Frontal cortex (tissue), 4 donors: ENCODE results near the gene MAB21L4. TPM values are rescaled to one million over a fixed set of nuclear protein-coding genes. Genes with fewer than 3 reads are reported as not detected.

Source experiments
- DNase-seq, 2 donors: peaks; one replicate each; pipeline ENCODE4 v3.0.0; 2012; ENCODE audit warnings: low spot score in 2 of 2
- FAIRE-seq: peaks from 2 replicates; lab custom pipeline; 2012; peaks lifted over from hg19 to GRCh38; lab: Jason Lieb, UNC
- total RNA-seq: library from RNA; depleted of rRNA; stranded (reverse); fragments of >200 nt; gene quantifications from one replicate; pipeline ENCODE4 v1.2.3, GENCODE V29; 2014
- donor health status: control.
- donor health status: control.
- donor health status: control.

The MAB21L4 gene
- total RNA-seq, 1 donor from 2014 or later: not detected

GRCh38 chr2:240869956-240870875 lies 25.7 kb downstream of the MAB21L4 start:
- DNase-seq: no peak
- no peak for FAIRE-seq

- DNase-seq (no peak), FAIRE-seq (no peak)
These were observed 26.6 kb downstream of the MAB21L4 start for GRCh38 chr2:240869109-240869955.

GRCh38 chr2:240868286-240869108 lies 27.5 kb downstream of the MAB21L4 start, which contains the start of gene AGXT:
Gene AGXT, plus strand, starts transcription at chr2:240868824. Its CDS starts 42 bp downstream, at chr2:240868866.
- FAIRE-seq: no peak

GRCh38 chr2:240865391-240865790 lies 30.6 kb downstream of the MAB21L4 start:
- no peak for DNase-seq
- no peak for FAIRE-seq

More at GRCh38 chr2:240868286-240869108, 27.5 kb downstream of the MAB21L4 start, which contains the start of gene AGXT:
- DNase-seq: no peak

- no peak for DNase-seq
- no peak for FAIRE-seq
These were observed 31.5 kb downstream of the MAB21L4 start for GRCh38 chr2:240864475-240864874.

GRCh38 chr2:240861547-240861946 lies 34.4 kb downstream of the MAB21L4 start:
- no peak for FAIRE-seq
- DNase-seq: no peak

GRCh38 chr2:240858871-240859270 lies 37.1 kb downstream of the MAB21L4 start:
- FAIRE-seq: no peak

GRCh38 chr2:240858321-240858720 lies 37.6 kb downstream of the MAB21L4 start:
- no peak for DNase-seq
- no peak for FAIRE-seq

More at GRCh38 chr2:240858871-240859270, 37.1 kb downstream of the MAB21L4 start:
- no peak for DNase-seq

GRCh38 chr2:240857039-240858008 lies 38.6 kb downstream of the MAB21L4 start:
- DNase-seq: no peak

GRCh38 chr2:240856151-240856980 lies 39.6 kb downstream of the MAB21L4 start:
- FAIRE-seq (no peak), DNase-seq (no peak)

More at GRCh38 chr2:240857039-240858008, 38.6 kb downstream of the MAB21L4 start:
- no peak for FAIRE-seq

GRCh38 chr2:240855670-240856069 lies 40.3 kb downstream of the MAB21L4 start:
- no peak for FAIRE-seq
- DNase-seq: no peak

GRCh38 chr2:240852671-240853314 lies 43.2 kb downstream of the MAB21L4 start:
- FAIRE-seq (no peak), DNase-seq (no peak)

- DNase-seq (peak; percentile 81 to 93), FAIRE-seq (no peak)
These were observed 44.6 kb downstream of the MAB21L4 start for GRCh38 chr2:240851078-240851991.

GRCh38 chr2:240850756-240851077 lies 45.2 kb downstream of the MAB21L4 start:
- FAIRE-seq (no peak), DNase-seq (no peak)

- FAIRE-seq (no peak), DNase-seq (no peak)
These were observed 45.9 kb downstream of the MAB21L4 start for GRCh38 chr2:240850026-240850425.
